ENCODE data around the gene TBC1D1.

Gene TBC1D1

DNA sequence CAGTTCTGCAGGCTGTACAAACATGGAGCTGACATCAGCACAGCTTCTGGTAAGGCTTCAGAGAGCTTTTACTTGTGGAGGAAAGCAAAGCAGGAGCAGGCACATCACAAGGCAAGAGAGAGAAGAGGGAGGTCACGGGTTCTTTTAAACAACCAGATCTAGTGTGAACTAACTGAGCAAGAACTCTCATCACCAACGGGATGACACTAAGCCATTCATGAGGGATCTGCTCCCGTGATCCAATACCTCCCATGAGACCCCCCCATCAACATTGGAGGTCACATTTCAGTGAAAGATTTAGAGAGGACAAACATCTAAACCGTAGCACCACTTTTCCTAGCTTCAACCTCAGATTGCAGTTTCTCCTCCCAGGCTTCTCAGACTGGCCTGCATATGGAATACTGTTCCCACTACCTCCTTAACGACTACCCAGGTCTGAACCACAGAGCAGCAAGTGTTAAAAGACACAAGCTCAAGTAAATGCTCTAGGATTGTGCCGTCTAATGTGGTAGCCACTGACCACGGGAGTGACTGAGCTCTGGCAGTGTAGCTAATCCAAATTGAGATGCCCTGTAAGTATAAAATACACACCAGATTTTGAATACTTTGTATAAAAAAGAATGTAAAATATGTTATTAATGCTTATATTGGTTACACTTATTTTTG, 262.0 kb downstream of the TBC1D1 start:
- TF ChIP-seq SIN3A (IDR thresholded peaks at IDR 0.05; ENCODE audit: borderline replicate concordance, insufficient read depth, low read length) (no peak), FOXP2 (optimal IDR thresholded peaks at IDR 0.05; ENCODE audit: borderline replicate concordance, extremely low read depth, extremely low read length, insufficient read depth) (no peak), POLR2AphosphoS5 (IDR thresholded peaks at IDR 0.05; ENCODE audit: low read depth, low read length) (no peak), TAF1 (IDR thresholded peaks at IDR 0.05; ENCODE audit: borderline replicate concordance, insufficient read depth, low read length) (no peak)
- TF ChIP-seq, protein P1, sequence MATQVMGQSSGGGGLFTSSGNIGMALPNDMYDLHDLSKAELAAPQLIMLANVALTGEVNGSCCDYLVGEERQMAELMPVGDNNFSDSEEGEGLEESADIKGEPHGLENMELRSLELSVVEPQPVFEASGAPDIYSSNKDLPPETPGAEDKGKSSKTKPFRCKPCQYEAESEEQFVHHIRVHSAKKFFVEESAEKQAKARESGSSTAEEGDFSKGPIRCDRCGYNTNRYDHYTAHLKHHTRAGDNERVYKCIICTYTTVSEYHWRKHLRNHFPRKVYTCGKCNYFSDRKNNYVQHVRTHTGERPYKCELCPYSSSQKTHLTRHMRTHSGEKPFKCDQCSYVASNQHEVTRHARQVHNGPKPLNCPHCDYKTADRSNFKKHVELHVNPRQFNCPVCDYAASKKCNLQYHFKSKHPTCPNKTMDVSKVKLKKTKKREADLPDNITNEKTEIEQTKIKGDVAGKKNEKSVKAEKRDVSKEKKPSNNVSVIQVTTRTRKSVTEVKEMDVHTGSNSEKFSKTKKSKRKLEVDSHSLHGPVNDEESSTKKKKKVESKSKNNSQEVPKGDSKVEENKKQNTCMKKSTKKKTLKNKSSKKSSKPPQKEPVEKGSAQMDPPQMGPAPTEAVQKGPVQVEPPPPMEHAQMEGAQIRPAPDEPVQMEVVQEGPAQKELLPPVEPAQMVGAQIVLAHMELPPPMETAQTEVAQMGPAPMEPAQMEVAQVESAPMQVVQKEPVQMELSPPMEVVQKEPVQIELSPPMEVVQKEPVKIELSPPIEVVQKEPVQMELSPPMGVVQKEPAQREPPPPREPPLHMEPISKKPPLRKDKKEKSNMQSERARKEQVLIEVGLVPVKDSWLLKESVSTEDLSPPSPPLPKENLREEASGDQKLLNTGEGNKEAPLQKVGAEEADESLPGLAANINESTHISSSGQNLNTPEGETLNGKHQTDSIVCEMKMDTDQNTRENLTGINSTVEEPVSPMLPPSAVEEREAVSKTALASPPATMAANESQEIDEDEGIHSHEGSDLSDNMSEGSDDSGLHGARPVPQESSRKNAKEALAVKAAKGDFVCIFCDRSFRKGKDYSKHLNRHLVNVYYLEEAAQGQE (IDR thresholded peaks at IDR 0.05; ENCODE audit: insufficient read depth in 1 of 2, low read depth in 2 of 2, low read length in 2 of 2): no peak

DNA sequence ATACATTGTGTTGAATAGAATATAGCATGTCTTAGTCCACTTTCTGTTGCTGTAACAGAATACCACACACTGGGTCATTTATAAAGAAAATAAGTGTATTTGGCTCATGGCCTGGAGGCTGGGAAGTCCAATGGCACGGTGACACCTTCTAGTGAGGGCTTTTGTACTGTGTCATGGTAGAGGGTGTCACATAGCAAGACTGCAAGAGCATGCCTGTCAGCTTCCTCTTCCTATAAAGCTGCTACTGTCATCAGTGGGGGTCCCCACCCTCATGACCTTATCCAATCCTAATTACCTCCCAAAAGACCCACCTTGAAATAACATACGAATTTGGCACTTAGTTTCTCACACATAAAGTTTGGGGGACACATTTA, 262.5 kb downstream of the TBC1D1 start:
- TF ChIP-seq SIN3A (IDR thresholded peaks at IDR 0.05; ENCODE audit: borderline replicate concordance, insufficient read depth, low read length) (no peak), FOXP2 (optimal IDR thresholded peaks at IDR 0.05; ENCODE audit: borderline replicate concordance, extremely low read depth, extremely low read length, insufficient read depth) (no peak), POLR2AphosphoS5 (IDR thresholded peaks at IDR 0.05; ENCODE audit: low read depth, low read length) (no peak), TAF1 (IDR thresholded peaks at IDR 0.05; ENCODE audit: borderline replicate concordance, insufficient read depth, low read length) (no peak)
- TF ChIP-seq, protein P1 (IDR thresholded peaks at IDR 0.05; ENCODE audit: insufficient read depth in 1 of 2, low read depth in 2 of 2, low read length in 2 of 2): no peak

DNA sequence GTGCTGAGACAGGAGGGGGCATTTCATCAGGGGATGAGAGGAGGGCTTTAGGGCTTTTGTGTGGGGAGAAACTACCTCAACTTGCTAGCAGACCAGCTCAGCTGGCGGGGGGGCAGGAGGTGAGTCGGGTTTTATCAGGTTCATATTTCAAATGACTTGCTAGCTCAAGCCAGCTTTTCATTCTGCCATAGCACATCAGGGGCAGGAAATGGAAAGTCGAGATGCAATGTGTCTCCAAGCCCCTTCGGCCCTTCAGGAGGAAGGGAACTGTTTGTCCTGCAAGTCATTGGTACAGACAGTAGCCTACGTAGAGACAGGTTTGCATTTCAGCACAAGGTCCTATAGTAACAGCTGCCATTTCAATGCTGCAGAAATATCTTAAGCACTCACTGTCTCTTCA, 263.4 kb downstream of the TBC1D1 start:
- TF ChIP-seq, protein P1 (IDR thresholded peaks at IDR 0.05; ENCODE audit: insufficient read depth in 1 of 2, low read depth in 2 of 2, low read length in 2 of 2): no peak
- no peak for TF ChIP-seq TAF1 (IDR thresholded peaks at IDR 0.05; ENCODE audit: borderline replicate concordance, insufficient read depth, low read length)
- no peak for TF ChIP-seq POLR2AphosphoS5 (IDR thresholded peaks at IDR 0.05; ENCODE audit: low read depth, low read length)
- no peak for TF ChIP-seq FOXP2 (optimal IDR thresholded peaks at IDR 0.05; ENCODE audit: borderline replicate concordance, extremely low read depth, extremely low read length, insufficient read depth)
- no peak for TF ChIP-seq SIN3A (IDR thresholded peaks at IDR 0.05; ENCODE audit: borderline replicate concordance, insufficient read depth, low read length)

DNA sequence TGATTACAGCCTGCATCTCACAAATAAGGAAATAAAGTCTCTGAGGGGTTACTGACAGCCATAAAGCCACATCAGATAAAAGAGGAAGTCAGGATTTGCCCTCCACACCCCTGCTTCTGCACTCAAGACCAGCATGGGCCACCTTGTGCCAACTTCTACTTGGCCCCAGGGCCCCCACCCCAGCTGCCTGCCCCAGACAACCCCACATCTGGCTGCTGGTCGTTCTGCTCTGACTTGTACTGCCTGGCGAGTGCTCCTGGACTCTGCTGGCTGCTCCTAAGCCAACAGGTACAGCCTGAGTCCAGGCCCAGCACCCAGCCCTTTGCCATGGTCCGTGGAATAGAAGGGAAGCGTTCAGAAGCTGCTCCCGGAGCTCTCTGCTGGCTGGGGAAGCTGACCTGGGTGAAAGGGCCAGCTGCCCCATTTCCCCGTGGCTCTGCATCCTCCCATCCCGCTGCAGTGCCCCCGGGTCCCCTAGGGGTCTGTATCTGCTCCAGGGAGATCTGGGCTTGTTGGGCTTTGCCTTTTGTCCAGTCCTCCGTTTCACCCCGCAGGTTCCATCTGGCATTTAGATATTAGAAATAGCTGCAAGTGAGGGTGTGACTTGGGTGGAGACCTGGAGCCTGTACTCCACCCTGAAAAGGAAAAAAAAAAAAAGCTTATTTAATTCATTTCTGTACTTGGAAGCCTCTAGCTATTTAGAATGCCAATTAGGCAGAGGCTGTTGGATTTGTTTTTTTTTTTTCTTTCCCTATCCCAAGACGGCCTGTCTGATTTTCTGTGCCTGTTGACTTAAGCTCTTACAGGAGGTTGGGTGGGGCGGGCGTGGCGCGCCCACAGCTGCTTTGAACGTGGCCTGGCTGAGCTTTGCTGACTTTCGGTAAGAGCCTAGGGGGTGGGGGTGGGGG, 264.1 kb downstream of the TBC1D1 start:
- TF ChIP-seq, protein P1 (IDR thresholded peaks at IDR 0.05; ENCODE audit: insufficient read depth in 1 of 2, low read depth in 2 of 2, low read length in 2 of 2): no peak
- TF ChIP-seq SIN3A (IDR thresholded peaks at IDR 0.05; ENCODE audit: borderline replicate concordance, insufficient read depth, low read length) (no peak), POLR2AphosphoS5 (IDR thresholded peaks at IDR 0.05; ENCODE audit: low read depth, low read length) (no peak)
